Measurements from ENCODE around the gene RFK. TPM values are rescaled to one million over a fixed set of nuclear protein-coding genes. Genes with fewer than 3 reads are reported as not detected.

Gene RFK
- total and polyA plus RNA-seq, 8 donors, result 3.8 to 57.7 (median 28.1) TPM

- Histone ChIP-seq H3K4me3 (no peak overlapping the region), H3K4me1 (no peaks in the 10 kb centered on the region), H3K9me3 (peaks cover 0 to 2% (median 0%) of the 10 kb centered on the region in 4 donors), H3K27ac (no peak overlapping the region), H3K27me3 (no peaks in the 10 kb centered on the region), H3K36me3 (no peaks in the 10 kb centered on the region)
- intact Hi-C loops (cut with DNase I; ENCODE audit: low total_unique reads), result no loop called here
- 75 to 81% (median 79%) methylated on average over 6 of the region's 6 CpGs for WGBS, 5 donors
- no peak for DNase-seq
- no peak for TF ChIP-seq POLR2A (IDR thresholded peaks at IDR 0.05)
- no peak for TF ChIP-seq CTCF (IDR thresholded peaks at IDR 0.05)
- no peak for TF ChIP-seq EP300 (IDR thresholded peaks at IDR 0.05)
- no peak for TF ChIP-seq POLR2AphosphoS5 (IDR thresholded peaks at IDR 0.05)
Measured at GRCh38 chr9:76338418-76338817, 55.8 kb downstream of the RFK start.

- no peaks in the 10 kb centered on the region for H3K27me3 ChIP-seq
- H3K9me3 ChIP-seq, result no peaks in the 10 kb centered on the region
- intact Hi-C loops (cut with DNase I; ENCODE audit: low total_unique reads), result no loop called here
- H3K27ac ChIP-seq, result no peak overlapping the region
- H3K4me1 ChIP-seq, result no peaks in the 10 kb centered on the region
- no peak for TF ChIP-seq EP300 (IDR thresholded peaks at IDR 0.05)
- TF ChIP-seq POLR2AphosphoS5 (IDR thresholded peaks at IDR 0.05), result no peak
- no peak for TF ChIP-seq POLR2A (IDR thresholded peaks at IDR 0.05)
- no peak for TF ChIP-seq CTCF (IDR thresholded peaks at IDR 0.05)
- no peak for DNase-seq
- no peaks in the 10 kb centered on the region for H3K36me3 ChIP-seq
- H3K4me3 ChIP-seq, result no peak overlapping the region
- WGBS, 5 donors, result 85 to 95% (median 90%) methylated on average over 1 of the region's 1 CpG
Measured at GRCh38 chr9:76336027-76336426, 58.2 kb downstream of the RFK start.

Other genes with a start within 250 kb of the RFK start
- 100 to 1,000 TPM in 2 of 5 donors, 10 to 100 TPM in 2, 1 to 10 TPM in 1; 7.0 to 136 (median 18.7) TPM for gene GCNT1, start 64.8 kb upstream of the RFK start, total RNA-seq
- 10 to 100 TPM in 1 of 3 donors, 1 to 10 TPM in 2; 3.1 to 10.1 (median 5.4) TPM for gene GCNT1, start 64.8 kb upstream of the RFK start, polyA plus RNA-seq

Data from stomach (tissue), 9 donors.